ENCODE measurements around the gene ZNF735.
"Not testable (repeated sequence)": the region's sequence is repeated elsewhere in the genome, so short reads cannot be mapped to it uniquely, and the experiment has no call there.

ZNF735 gene

DNA sequence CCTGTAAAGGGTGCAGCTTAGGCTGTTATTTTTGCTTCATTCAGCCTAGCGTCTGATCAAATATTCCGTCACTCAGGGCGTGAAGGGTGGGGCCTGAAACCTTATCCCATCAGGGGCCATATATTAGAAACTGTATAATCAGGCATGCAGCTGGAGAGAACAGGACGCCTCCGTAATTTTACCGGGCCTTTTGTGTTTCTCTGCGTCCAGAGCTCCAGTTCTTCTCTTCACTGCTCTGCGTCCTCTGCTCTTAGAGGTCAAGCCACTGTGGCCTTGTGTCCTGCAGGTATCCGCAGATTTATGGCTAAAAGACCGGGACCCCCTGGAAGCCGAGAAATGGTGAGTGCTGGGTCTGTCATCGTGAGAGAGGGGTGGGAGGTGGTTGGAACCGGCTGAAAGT lies at the start of gene ZNF735:
Gene ZNF735, plus strand, starts transcription at position 301 of the 400 bp plus-strand sequence. Its CDS starts 0 bp downstream, at position 301.
- no peak for DNase-seq (ENCODE audit: low spot score)

DNA sequence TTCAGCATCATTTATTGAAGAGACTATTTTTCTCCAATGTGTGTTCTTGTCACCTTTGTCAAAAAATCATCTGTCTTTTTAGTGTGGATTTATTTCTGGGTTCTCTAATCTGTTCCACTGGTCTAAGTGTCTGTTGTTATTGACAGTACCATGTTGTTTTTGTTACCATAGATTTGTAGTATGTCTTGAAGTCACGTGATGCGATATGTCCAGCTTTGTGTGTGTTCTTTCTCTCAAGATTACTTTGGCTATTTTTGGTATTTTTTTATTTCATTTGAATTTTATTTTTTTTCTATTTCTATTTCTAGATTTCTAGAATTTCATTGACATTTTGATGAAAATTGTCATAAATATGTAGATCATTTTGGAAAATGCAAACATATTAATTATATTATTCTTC lies 36.0 kb upstream of the ZNF735 start:
- not testable (repeated sequence) for DNase-seq (ENCODE audit: low spot score)

DNA sequence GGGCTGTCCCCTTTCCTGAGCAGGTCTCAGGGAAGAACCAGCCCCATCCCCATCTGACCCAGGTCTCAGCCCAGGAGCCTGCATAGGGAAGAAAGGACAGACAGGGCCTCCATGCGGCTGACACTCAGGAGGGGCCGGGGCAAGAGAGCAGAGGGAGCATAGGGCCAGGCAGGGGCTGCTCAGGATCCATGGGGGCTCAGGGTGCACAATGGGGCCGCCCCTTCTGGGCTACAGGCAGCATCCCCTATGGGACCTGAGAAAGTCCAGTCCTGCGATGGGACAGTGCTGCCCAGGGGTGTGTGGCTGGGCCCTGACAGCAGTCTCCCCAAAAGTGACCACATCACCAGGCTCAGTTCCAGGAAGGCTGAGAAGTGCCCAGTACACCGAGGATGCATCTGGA lies 32.7 kb upstream of the ZNF735 start:
- DNase-seq (ENCODE audit: low spot score), result no peak

DNA sequence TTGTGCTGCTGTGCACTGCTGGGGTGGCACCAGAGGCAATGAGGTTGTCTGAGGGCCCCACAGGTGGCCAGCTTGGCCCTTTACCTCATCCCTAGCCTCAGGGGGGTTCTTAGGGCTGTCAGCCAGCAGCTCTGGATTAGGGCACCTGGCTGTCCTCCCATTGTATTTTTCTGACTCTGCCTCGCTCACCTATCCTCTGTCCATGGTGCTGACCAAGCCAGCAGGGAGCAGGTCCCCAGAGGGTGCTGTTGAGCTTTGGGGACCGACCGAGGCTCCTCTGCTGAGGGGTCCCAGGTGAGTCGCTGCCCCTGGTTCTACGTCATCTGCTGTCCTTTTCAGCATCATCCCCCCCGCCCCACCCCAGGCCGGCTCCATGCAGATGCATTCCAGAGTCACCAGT lies 32.1 kb upstream of the ZNF735 start:
- DNase-seq (ENCODE audit: low spot score), result no peak

DNA sequence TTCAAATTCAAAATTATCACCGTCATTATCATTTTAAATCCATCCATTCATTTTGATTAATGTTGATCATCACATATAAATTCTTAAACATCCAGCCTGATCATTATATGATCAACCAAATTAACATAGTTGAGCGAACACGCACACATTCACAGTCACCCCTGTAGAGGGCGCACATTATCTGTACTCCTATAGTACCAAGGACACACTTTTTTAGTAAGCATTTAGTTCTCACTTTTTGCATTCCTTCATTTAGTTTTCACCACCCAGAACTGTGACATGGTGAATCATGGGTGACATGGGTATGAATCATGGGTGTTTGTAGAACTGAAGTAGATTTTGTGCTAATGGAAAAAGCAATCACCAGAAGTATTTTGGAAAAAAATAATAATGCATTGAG lies 26.0 kb upstream of the ZNF735 start:
- DNase-seq (ENCODE audit: low spot score), result no peak

DNA sequence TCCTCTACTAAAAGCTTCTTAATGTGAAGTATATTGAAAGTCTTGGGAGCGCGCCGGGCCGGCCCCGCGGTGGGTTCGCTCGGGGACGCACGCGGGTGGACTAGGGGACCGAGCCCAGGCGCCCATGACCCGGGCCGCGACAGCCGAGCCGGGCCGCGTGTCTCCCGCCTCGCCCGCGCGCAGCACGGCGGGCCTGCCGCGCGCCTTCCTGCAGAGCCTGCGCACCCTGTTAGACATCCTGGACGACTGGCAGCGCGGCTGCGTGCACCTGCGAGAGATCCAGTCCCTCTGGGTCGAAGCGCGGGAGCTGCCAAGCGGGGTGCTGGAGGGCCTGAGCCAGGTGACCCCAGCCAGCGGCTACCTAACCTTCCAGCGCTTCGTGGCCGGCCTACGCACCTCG lies 25.4 kb upstream of the ZNF735 start:
- no peak for DNase-seq (ENCODE audit: low spot score)

DNA sequence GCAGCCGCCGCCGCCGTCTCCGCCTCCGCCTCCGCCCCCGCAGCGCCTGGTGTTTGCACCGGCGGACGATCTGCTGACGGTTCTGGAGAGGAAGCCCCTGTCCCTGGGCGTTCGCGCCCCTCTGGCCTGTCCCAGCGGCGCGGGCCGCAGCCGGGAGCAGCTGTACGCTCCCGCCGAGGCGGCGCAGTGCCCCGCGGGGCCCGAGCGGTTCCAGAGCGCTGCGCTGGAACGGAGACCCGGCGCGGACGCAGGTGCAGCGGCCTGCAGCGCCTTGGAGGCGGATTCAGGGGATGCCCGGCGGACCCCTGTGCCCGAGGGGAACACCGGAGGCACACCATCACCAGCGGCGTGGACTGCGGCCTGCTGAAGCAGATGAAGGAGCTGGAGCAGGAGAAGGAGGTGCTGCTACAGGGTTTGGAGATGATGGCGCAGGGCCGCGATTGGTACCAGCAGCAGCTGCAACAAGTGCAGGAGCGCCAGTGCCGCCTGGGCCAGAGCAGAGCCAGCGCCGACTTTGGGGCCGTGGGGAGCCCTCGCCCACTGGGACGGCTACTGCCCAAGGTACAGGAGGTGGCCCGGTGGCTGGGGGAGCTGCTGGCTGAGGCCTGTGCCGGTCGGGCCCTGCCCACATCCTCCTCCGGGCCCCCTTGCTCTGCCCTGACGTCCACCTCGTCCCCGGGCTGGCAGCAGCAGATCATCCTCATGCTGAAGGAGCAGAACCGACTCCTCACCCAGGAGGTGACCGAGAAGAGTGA lies 24.8 kb upstream of the ZNF735 start:
- DNase-seq (ENCODE audit: low spot score), result no peak

DNA sequence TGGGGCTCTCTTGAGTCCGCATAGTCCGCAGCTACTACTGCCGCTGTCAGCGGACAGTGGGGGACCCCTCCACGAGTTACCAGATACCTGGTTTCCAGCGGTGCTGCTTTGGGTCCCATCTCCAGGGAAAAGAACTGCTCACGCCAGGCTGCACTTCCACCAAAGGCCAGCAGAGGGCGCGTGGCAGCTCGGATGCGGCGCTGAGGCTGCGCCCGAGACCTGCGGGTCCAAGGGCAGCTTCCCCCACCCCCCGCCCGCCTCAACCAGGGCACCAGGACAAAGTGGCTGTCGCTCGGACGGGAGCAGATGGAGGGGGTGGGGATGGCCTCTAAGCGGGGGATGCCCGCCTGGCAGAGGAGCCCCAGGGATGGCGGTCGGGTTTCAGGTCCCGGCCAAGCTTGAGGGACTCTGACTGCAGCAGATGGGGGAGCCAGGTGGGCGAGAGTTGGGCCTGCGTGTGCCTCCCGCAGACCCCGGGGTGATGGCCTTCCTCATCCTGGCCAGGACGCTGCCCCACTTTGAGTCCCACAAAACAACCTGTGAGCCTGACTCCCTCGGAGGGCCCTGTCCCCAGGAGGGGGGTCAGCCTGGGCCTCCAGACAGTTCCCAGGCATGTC lies 23.8 kb upstream of the ZNF735 start:
- DNase-seq (ENCODE audit: low spot score), result no peak

DNA sequence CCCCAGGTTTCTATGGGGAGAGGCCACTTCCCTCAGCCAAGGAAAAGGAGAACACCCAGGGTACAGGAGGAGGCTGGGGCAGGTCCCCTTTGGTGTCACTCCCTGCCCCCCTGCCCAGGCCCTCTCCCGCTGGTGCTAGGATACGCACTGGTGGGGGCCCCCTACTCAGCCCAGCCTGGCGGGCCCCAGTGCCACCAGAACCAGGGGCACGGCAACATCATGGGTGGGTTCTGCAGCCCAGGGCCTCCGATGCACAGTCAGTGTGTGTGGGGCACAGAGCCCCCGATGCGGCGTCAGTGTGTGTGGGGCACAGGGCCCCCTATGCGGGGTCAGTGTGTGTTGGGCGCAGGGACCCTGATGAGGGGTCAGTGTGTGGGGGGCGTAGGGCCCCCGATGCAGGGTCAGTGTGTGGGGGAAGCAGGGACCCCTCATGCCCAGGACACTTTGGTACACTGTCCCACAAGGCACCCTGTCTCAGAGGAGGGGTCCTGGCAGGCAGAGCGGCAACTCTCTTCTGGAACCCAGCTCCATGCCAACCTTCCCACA lies 23.1 kb upstream of the ZNF735 start:
- no peak for DNase-seq (ENCODE audit: low spot score)

DNA sequence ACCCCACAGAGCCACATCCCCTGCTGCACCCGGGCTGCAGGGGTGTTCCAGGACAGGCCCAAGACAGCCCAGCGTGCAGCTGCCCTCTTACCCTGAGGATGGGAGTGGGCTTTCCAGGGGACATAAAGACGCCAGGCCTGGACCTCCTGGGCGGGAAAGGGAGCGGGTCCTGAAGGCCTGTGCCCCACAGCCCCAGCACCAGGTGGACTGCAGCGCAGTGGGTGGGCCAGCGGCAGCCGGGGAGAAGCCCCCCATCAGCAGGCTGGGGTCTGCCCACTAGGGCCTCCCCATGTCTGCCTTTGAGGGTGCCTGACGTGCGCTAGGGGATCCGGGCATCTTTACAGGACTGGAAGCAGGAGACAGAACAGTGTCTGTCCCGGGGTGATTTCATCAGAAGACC lies 22.6 kb upstream of the ZNF735 start:
- no peak for DNase-seq (ENCODE audit: low spot score)

DNA sequence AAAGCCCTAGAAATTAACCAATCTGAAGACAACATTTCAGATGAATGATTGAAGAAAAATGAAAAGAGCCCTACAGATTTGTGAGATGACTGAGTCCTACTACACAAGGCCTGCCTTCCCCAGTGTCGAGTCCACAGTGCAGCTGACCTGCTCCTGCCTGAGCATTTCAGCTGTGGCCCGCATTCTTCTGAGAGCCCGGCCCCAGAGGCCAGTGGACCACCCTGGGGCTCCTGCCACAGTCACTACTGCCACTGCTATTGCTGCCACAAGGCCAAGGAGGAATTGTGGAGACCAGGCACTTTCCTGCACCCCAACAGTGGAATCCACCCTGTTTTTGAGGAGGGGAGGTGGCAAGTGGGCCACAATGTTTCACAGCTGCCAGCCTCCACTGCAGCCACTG lies 19.6 kb upstream of the ZNF735 start:
- DNase-seq (ENCODE audit: low spot score), result no peak

DNA sequence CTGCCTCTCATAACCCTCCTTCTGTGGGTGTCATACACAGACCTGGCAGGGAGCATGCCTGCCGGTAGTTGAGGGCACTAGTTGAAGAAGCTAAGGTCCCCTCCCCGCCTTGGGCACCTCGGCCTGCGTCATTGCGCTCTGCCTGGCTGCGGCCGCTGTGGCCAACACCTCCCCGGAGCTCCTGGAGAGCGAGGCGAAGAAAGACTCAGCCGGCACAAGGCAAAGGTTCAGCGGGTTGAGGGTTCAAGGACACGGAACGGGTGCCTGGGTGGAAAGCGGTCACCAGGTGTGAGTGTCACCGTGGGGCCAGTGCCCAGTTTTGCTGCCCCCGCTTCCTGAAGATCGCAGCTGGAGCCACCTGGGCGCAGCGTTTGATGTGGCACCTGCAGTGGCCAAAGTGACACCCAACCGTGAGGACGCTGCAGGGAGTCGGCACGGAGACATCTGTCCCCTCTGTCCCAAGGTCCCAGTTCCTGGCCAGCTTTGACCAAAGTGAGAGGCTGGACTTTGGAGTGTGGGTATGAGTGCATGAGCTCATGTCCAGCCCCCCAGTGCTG lies 14.8 kb upstream of the ZNF735 start:
- no peak for DNase-seq (ENCODE audit: low spot score)

DNA sequence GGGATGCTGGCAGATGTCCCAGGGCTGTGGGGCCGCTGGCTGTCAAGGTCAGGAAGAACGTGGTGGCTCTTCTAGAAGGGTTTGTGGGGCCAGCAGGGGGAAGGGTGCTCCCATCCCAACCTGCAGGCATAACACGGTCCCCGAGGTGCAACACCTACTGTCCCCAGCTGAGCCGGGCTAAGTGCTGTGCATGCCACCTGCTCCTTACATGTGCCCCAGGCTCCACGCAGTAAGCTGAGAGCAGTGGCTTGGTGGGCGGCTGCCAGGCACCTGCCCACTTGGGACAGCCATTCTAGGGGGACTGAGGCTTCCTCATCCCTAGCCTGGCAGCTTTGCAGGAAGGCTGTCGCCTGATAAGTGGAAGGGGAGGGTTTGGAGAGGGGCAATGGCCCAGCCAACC lies 14.2 kb upstream of the ZNF735 start:
- no peak for DNase-seq (ENCODE audit: low spot score)

DNA sequence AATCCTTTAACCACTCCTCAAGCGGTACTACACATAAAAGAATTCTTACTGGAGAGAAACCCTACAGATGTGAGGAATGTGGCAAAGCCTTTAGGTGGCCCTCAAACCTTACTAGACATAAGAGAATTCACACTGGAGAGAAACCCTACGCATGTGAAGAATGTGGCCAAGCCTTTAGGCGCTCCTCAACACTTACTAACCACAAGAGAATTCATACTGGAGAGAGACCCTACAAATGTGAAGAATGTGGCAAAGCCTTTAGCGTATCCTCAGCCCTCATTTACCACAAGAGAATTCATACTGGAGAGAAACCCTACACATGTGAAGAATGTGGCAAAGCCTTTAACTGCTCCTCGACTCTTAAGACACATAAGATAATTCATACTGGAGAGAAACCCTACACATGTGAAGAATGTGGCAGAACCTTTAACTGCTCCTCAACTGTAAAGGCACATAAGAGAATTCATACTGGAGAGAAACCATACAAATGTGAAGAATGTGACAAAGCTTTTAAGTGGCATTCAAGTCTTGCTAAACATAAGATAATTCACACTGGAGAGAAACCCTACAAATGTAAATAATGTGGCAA lies 12.8 kb downstream of the ZNF735 start:
- DNase-seq (ENCODE audit: low spot score), result not testable (repeated sequence)

DNA sequence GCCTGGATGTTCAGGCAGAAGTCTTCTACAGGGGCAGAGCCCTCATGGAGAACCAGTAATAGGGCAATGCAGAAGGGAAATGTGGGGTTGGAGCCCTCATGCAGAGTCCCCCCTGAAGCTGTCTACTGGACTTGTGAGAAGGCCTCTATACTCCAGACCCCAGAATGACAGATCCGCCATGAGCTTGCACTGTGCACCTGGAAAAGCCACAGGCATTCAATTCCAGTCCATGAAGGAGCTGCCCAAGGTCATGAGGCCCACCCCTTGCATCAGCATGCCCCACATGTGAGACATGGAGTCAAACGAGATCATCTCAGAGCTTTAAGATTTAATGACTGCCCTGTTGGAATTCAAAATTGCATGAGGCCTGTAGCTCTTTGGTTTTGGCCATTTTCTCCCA lies 16.4 kb downstream of the ZNF735 start:
- DNase-seq (ENCODE audit: low spot score), result no peak

DNA sequence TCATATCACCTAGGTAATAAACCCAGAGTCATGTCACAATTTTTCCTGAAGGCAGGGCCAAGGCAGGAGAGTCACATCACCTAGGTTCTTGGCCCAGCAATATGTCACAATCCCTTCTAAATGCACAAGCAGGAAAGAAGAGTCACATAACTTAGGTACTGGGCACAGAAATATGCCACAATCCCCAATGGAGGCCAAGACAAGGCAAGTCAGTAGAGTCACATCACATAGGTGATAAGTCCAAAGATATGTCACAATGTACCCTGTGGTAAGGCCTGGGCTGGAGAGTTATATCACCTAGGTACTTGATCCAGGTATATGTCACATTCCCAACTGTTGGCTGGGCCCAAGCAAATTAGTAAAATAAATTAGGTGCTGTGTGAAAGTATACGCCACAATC lies 21.2 kb downstream of the ZNF735 start, which contains the start of gene ZNF679:
Gene ZNF679, plus strand, starts transcription at position 301 of the 400 bp plus-strand sequence. CDS start 20,644 bp downstream, outside the sequence.
- DNase-seq (ENCODE audit: low spot score), result not testable (repeated sequence)

DNA sequence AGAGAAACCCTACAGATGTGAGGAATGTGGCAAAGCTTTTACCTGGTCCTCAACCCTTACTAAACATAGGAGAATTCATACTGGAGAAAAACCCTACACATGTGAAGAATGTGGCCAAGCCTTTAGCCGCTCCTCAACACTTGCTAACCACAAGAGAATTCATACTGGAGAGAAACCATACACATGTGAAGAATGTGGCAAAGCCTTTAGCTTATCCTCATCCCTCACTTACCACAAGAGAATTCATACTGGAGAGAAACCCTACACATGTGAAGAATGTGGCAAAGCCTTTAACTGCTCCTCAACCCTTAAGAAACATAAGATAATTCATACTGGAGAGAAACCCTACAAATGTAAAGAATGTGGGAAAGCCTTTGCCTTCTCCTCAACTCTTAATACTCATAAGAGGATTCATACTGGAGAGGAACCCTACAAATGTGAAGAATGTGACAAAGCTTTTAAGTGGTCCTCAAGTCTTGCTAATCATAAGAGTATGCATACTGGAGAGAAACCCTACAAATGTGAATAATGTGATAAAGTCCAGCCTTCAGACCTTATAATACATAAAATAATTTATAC lies 59.4 kb downstream of the ZNF735 start:
- DNase-seq (ENCODE audit: low spot score), result no peak
